Measurements from ENCODE around the gene SCNN1A.

SCNN1A gene

GRCh38 chr12:6310771-6311610 is 64.4 kb downstream of the SCNN1A start:
- peak overlapping the region; percentile 58 for H3K27ac ChIP-seq (ENCODE audit: low read length)
- H3K36me3 ChIP-seq (ENCODE audit: control insufficient read depth in 1 of 2, insufficient read depth in 2 of 2, low read length in 2 of 2), result no peaks in the 10 kb centered on the region
- no peaks in the 10 kb centered on the region for H3K9me3 ChIP-seq (ENCODE audit: control insufficient read depth in 1 of 2, low read length in 2 of 2)
- peak overlapping the region; percentile 33 to 48 for H3K4me3 ChIP-seq (ENCODE audit: low read depth in 1 of 2, low read length in 2 of 2)
- H3K4me1 ChIP-seq (ENCODE audit: control insufficient read depth in 1 of 2, insufficient read depth in 2 of 2, low read length in 2 of 2), result peaks cover 0 to 10% of the 10 kb centered on the region in 2 donors
- H3K27me3 ChIP-seq (ENCODE audit: low read depth, low read length), result no peaks in the 10 kb centered on the region

- H3K27ac ChIP-seq (ENCODE audit: low read length), result no peak overlapping the region
- H3K4me3 ChIP-seq (ENCODE audit: low read depth in 1 of 2, low read length in 2 of 2), result no peak overlapping the region
- no peaks in the 10 kb centered on the region for H3K9me3 ChIP-seq (ENCODE audit: control insufficient read depth in 1 of 2, low read length in 2 of 2)
- no peaks in the 10 kb centered on the region for H3K36me3 ChIP-seq (ENCODE audit: control insufficient read depth in 1 of 2, insufficient read depth in 2 of 2, low read length in 2 of 2)
- no peaks in the 10 kb centered on the region for H3K27me3 ChIP-seq (ENCODE audit: low read depth, low read length)
- H3K4me1 ChIP-seq (ENCODE audit: control insufficient read depth in 1 of 2, insufficient read depth in 2 of 2, low read length in 2 of 2), result peaks cover 0 to 10% of the 10 kb centered on the region in 2 donors
Measured at GRCh38 chr12:6307529-6307928, 67.8 kb downstream of the SCNN1A start.

GRCh38 chr12:6306599-6307220 is 68.7 kb downstream of the SCNN1A start:
- Histone ChIP-seq H3K9me3 (ENCODE audit: control insufficient read depth in 1 of 2, low read length in 2 of 2) (no peaks in the 10 kb centered on the region), H3K4me3 (ENCODE audit: low read depth in 1 of 2, low read length in 2 of 2) (no peak overlapping the region), H3K36me3 (ENCODE audit: control insufficient read depth in 1 of 2, insufficient read depth in 2 of 2, low read length in 2 of 2) (no peaks in the 10 kb centered on the region), H3K27me3 (ENCODE audit: low read depth, low read length) (no peaks in the 10 kb centered on the region), H3K27ac (ENCODE audit: low read length) (no peak overlapping the region), H3K4me1 (ENCODE audit: control insufficient read depth in 1 of 2, insufficient read depth in 2 of 2, low read length in 2 of 2) (peaks cover 0 to 10% of the 10 kb centered on the region in 2 donors)

- no peaks in the 10 kb centered on the region for H3K27me3 ChIP-seq (ENCODE audit: low read depth, low read length)
- no peak overlapping the region for H3K27ac ChIP-seq (ENCODE audit: low read length)
- H3K36me3 ChIP-seq (ENCODE audit: control insufficient read depth in 1 of 2, insufficient read depth in 2 of 2, low read length in 2 of 2), result no peaks in the 10 kb centered on the region
- peaks cover 0 to 10% of the 10 kb centered on the region in 2 donors for H3K4me1 ChIP-seq (ENCODE audit: control insufficient read depth in 1 of 2, insufficient read depth in 2 of 2, low read length in 2 of 2)
- H3K9me3 ChIP-seq (ENCODE audit: control insufficient read depth in 1 of 2, low read length in 2 of 2), result no peaks in the 10 kb centered on the region
- H3K4me3 ChIP-seq (ENCODE audit: low read depth in 1 of 2, low read length in 2 of 2), result no peak overlapping the region
Measured at GRCh38 chr12:6306151-6306550, 69.2 kb downstream of the SCNN1A start.

GRCh38 chr12:6303071-6303470 is 72.3 kb downstream of the SCNN1A start:
- H3K4me1 ChIP-seq (ENCODE audit: control insufficient read depth in 1 of 2, insufficient read depth in 2 of 2, low read length in 2 of 2), result no peaks in the 10 kb centered on the region
- no peak overlapping the region for H3K4me3 ChIP-seq (ENCODE audit: low read depth in 1 of 2, low read length in 2 of 2)
- H3K9me3 ChIP-seq (ENCODE audit: control insufficient read depth in 1 of 2, low read length in 2 of 2), result no peaks in the 10 kb centered on the region
- no peak overlapping the region for H3K27ac ChIP-seq (ENCODE audit: low read length)
- no peaks in the 10 kb centered on the region for H3K27me3 ChIP-seq (ENCODE audit: low read depth, low read length)
- no peaks in the 10 kb centered on the region for H3K36me3 ChIP-seq (ENCODE audit: control insufficient read depth in 1 of 2, insufficient read depth in 2 of 2, low read length in 2 of 2)

GRCh38 chr12:6302621-6303020 is 72.7 kb downstream of the SCNN1A start:
- H3K4me3 ChIP-seq (ENCODE audit: low read depth in 1 of 2, low read length in 2 of 2), result no peak overlapping the region
- H3K4me1 ChIP-seq (ENCODE audit: control insufficient read depth in 1 of 2, insufficient read depth in 2 of 2, low read length in 2 of 2), result no peaks in the 10 kb centered on the region
- H3K27ac ChIP-seq (ENCODE audit: low read length), result no peak overlapping the region
- H3K27me3 ChIP-seq (ENCODE audit: low read depth, low read length), result no peaks in the 10 kb centered on the region
- H3K9me3 ChIP-seq (ENCODE audit: control insufficient read depth in 1 of 2, low read length in 2 of 2), result no peaks in the 10 kb centered on the region
- no peaks in the 10 kb centered on the region for H3K36me3 ChIP-seq (ENCODE audit: control insufficient read depth in 1 of 2, insufficient read depth in 2 of 2, low read length in 2 of 2)

GRCh38 chr12:6301721-6302120 is 73.6 kb downstream of the SCNN1A start:
- no peak overlapping the region for H3K4me3 ChIP-seq (ENCODE audit: low read depth in 1 of 2, low read length in 2 of 2)
- no peak overlapping the region for H3K27ac ChIP-seq (ENCODE audit: low read length)
- H3K36me3 ChIP-seq (ENCODE audit: control insufficient read depth in 1 of 2, insufficient read depth in 2 of 2, low read length in 2 of 2), result no peaks in the 10 kb centered on the region

GRCh38 chr12:6297170-6297569 is 78.2 kb downstream of the SCNN1A start:
- H3K36me3 ChIP-seq (ENCODE audit: control insufficient read depth in 1 of 2, insufficient read depth in 2 of 2, low read length in 2 of 2), result no peaks in the 10 kb centered on the region
- no peaks in the 10 kb centered on the region for H3K27me3 ChIP-seq (ENCODE audit: low read depth, low read length)
- H3K9me3 ChIP-seq (ENCODE audit: control insufficient read depth in 1 of 2, low read length in 2 of 2), result no peaks in the 10 kb centered on the region
- no peak overlapping the region for H3K4me3 ChIP-seq (ENCODE audit: low read depth in 1 of 2, low read length in 2 of 2)
- no peak overlapping the region for H3K27ac ChIP-seq (ENCODE audit: low read length)
- H3K4me1 ChIP-seq (ENCODE audit: control insufficient read depth in 1 of 2, insufficient read depth in 2 of 2, low read length in 2 of 2), result peaks cover 0 to 6% of the 10 kb centered on the region in 2 donors

More at GRCh38 chr12:6301721-6302120, 73.6 kb downstream of the SCNN1A start:
- no peaks in the 10 kb centered on the region for H3K27me3 ChIP-seq (ENCODE audit: low read depth, low read length)
- no peaks in the 10 kb centered on the region for H3K9me3 ChIP-seq (ENCODE audit: control insufficient read depth in 1 of 2, low read length in 2 of 2)
- H3K4me1 ChIP-seq (ENCODE audit: control insufficient read depth in 1 of 2, insufficient read depth in 2 of 2, low read length in 2 of 2), result no peaks in the 10 kb centered on the region
